ENCODE measurements around the gene SLIT1.

DNA sequence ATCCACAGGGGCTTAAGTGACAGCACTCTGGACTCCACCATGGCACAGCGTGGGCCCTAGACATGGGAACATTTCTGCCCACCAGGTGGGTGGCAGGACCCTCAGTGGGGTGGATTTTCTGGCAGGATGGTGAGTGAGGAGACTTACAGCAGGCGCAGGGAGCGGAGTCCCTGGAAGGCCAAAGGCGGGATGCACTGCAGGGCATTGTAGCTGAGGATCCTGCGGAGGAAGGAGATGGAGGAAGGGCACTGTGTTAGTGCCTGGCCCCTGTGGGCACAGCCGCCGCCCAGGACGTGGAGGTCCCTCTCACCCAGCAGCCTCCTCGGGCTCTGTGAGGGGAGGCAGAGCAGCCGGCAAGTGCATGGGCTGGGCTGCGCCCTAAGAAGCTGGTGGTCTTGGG, 154.3 kb downstream of the SLIT1 start:
- TF ChIP-seq, protein P1, sequence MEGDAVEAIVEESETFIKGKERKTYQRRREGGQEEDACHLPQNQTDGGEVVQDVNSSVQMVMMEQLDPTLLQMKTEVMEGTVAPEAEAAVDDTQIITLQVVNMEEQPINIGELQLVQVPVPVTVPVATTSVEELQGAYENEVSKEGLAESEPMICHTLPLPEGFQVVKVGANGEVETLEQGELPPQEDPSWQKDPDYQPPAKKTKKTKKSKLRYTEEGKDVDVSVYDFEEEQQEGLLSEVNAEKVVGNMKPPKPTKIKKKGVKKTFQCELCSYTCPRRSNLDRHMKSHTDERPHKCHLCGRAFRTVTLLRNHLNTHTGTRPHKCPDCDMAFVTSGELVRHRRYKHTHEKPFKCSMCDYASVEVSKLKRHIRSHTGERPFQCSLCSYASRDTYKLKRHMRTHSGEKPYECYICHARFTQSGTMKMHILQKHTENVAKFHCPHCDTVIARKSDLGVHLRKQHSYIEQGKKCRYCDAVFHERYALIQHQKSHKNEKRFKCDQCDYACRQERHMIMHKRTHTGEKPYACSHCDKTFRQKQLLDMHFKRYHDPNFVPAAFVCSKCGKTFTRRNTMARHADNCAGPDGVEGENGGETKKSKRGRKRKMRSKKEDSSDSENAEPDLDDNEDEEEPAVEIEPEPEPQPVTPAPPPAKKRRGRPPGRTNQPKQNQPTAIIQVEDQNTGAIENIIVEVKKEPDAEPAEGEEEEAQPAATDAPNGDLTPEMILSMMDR (optimal IDR thresholded peaks at IDR 0.05 in 1 of 3, IDR thresholded peaks at IDR 0.05 in 1 of 3, conservative IDR thresholded peaks at IDR 0.05 in 1 of 3; ENCODE audit: extremely low read depth in 1 of 3, insufficient read depth in 2 of 3, low read length in 3 of 3): no peak
- no peak for TF ChIP-seq EZH2 (IDR thresholded peaks at IDR 0.05; ENCODE audit: low read length)

All from keratinocyte (primary cell).